ENCODE measurements around the gene KAZALD1.
A peak's percentile ranks its signal among the peaks of the same experiment; 100 is the strongest.

Gene KAZALD1

GRCh38 chr10:101047961-101048892 is 13.6 kb upstream of the KAZALD1 start:
- no peak for DNase-seq (ENCODE audit: low spot score)

GRCh38 chr10:101050208-101051069 is 11.3 kb upstream of the KAZALD1 start:
- DNase-seq (ENCODE audit: low spot score), result peak; percentile 42

GRCh38 chr10:101052285-101052684 is 9.5 kb upstream of the KAZALD1 start:
- no peak for DNase-seq (ENCODE audit: low spot score)

GRCh38 chr10:101053516-101053915 is 8.3 kb upstream of the KAZALD1 start:
- no peak for DNase-seq (ENCODE audit: low spot score)

- DNase-seq (ENCODE audit: low spot score), result no peak
Measured at GRCh38 chr10:101054351-101054750, 7.4 kb upstream of the KAZALD1 start.

- DNase-seq (ENCODE audit: low spot score), result no peak
Measured at GRCh38 chr10:101054876-101055275, 6.9 kb upstream of the KAZALD1 start.

- no peak for DNase-seq (ENCODE audit: low spot score)
Measured at GRCh38 chr10:101055411-101055810, 6.4 kb upstream of the KAZALD1 start.

GRCh38 chr10:101056365-101057151 is 5.2 kb upstream of the KAZALD1 start:
- no peak for DNase-seq (ENCODE audit: low spot score)

- peak; percentile 89 for DNase-seq (ENCODE audit: low spot score)
Measured at GRCh38 chr10:101060036-101060950, 1.5 kb upstream of the KAZALD1 start.

- peak; percentile 92 for DNase-seq (ENCODE audit: low spot score)
Measured at GRCh38 chr10:101060951-101061623, 702 bp upstream of the KAZALD1 start.

GRCh38 chr10:101062232-101063049 is 652 bp downstream of the KAZALD1 start:
- no peak for DNase-seq (ENCODE audit: low spot score)

GRCh38 chr10:101063050-101063525 is 1.3 kb downstream of the KAZALD1 start:
- DNase-seq (ENCODE audit: low spot score), result no peak

- no peak for DNase-seq (ENCODE audit: low spot score)
Measured at GRCh38 chr10:101063548-101064414, 2.0 kb downstream of the KAZALD1 start.

GRCh38 chr10:101064415-101065030 is 2.7 kb downstream of the KAZALD1 start:
- DNase-seq (ENCODE audit: low spot score), result no peak

- DNase-seq (ENCODE audit: low spot score), result no peak
Measured at GRCh38 chr10:101065481-101066145, 3.8 kb downstream of the KAZALD1 start.

GRCh38 chr10:101066146-101066895 is 4.5 kb downstream of the KAZALD1 start:
- peak; percentile 40 for DNase-seq (ENCODE audit: low spot score)
